Caki2 (cell line): ENCODE data around the gene LDB2. TPM values are rescaled to one million over a fixed set of nuclear protein-coding genes. Genes with fewer than 3 reads are reported as not detected.
A peak's percentile ranks its signal among the peaks of the same experiment; 100 is the strongest.

ENCODE experiments used
- DNase-seq: peaks from one replicate; pipeline ENCODE4 v3.0.0-alpha.2; 2015; ENCODE audit warnings: low read depth
- in situ Hi-C: cut with HindIII; loops from 2 replicates; pipeline ENCODE4 v1.10.0; 2016; ENCODE audit warnings: low sequenced_read_pairs, low pct_unique_long_range_greater_than_20kb, mixed read lengths
- total RNA-seq: library from RNA; depleted of rRNA; stranded (reverse); fragments of >200 nt; shearing (Covaris generic); gene quantifications from 2 replicates; pipeline ENCODE4 v1.2.3, GENCODE V29; 2014; ENCODE audit warnings: low replicate concordance

The LDB2 gene
- total RNA-seq, 1 experiment from 2014 or later: not detected

GRCh38 chr4:16820329-16820728 lies 78.1 kb downstream of the LDB2 start:
- DNase-seq: no peak
- in situ Hi-C loops: no loop called here

- in situ Hi-C loops: no loop called here
- no peak for DNase-seq
These were observed 78.8 kb downstream of the LDB2 start for GRCh38 chr4:16819652-16820051.

GRCh38 chr4:16818005-16818404 lies 80.4 kb downstream of the LDB2 start:
- no peak for DNase-seq
- in situ Hi-C loops: no loop called here

- in situ Hi-C loops: no loop called here
These were observed 81.2 kb downstream of the LDB2 start for GRCh38 chr4:16817286-16817685.

GRCh38 chr4:16814361-16814760 lies 84.1 kb downstream of the LDB2 start:
- no peak for DNase-seq

More at GRCh38 chr4:16817286-16817685, 81.2 kb downstream of the LDB2 start:
- no peak for DNase-seq

GRCh38 chr4:16812041-16812440 lies 86.4 kb downstream of the LDB2 start:
- in situ Hi-C loops: no loop called here
- DNase-seq: no peak

More at GRCh38 chr4:16814361-16814760, 84.1 kb downstream of the LDB2 start:
- in situ Hi-C loops: no loop called here

- no peak for DNase-seq
- in situ Hi-C loops: no loop called here
These were observed 88.5 kb downstream of the LDB2 start for GRCh38 chr4:16809943-16810342.

- no peak for DNase-seq
- in situ Hi-C loops: no loop called here
These were observed 89.4 kb downstream of the LDB2 start for GRCh38 chr4:16809064-16809463.

GRCh38 chr4:16807355-16807754 lies 91.1 kb downstream of the LDB2 start:
- no peak for DNase-seq
- in situ Hi-C loops: no loop called here

- no peak for DNase-seq
- in situ Hi-C loops: no loop called here
These were observed 93.9 kb downstream of the LDB2 start for GRCh38 chr4:16804581-16804980.

- no peak for DNase-seq
- in situ Hi-C loops: no loop called here
These were observed 96.4 kb downstream of the LDB2 start for GRCh38 chr4:16802044-16802443.

GRCh38 chr4:16801356-16801755 lies 97.1 kb downstream of the LDB2 start:
- in situ Hi-C loops: no loop called here
- DNase-seq: no peak

GRCh38 chr4:16794816-16795445 lies 103.5 kb downstream of the LDB2 start:
- in situ Hi-C loops: no loop called here
- DNase-seq: peak; percentile 1

- in situ Hi-C loops: no loop called here
- DNase-seq: no peak
These were observed 107.0 kb downstream of the LDB2 start for GRCh38 chr4:16791460-16791859.

- in situ Hi-C loops: no loop called here
- no peak for DNase-seq
These were observed 107.9 kb downstream of the LDB2 start for GRCh38 chr4:16790508-16790907.

- in situ Hi-C loops: no loop called here
- DNase-seq: no peak
These were observed 109.6 kb downstream of the LDB2 start for GRCh38 chr4:16788868-16789267.

- in situ Hi-C loops: no loop called here
- no peak for DNase-seq
These were observed 112.5 kb downstream of the LDB2 start for GRCh38 chr4:16785793-16786527.

- in situ Hi-C loops: no loop called here
- DNase-seq: no peak
These were observed 115.3 kb downstream of the LDB2 start for GRCh38 chr4:16783119-16783518.

GRCh38 chr4:16779028-16779675 lies 119.3 kb downstream of the LDB2 start:
- no peak for DNase-seq
- in situ Hi-C loops: no loop called here
